ENCODE results near the gene FHOD1.

- TF ChIP-seq CTCF (IDR thresholded peaks at IDR 0.05; ENCODE audit: low read length) (no peak), EZH2 (IDR thresholded peaks at IDR 0.05; ENCODE audit: borderline replicate concordance, low read length) (no peak)
Measured at GRCh38 chr16:67233596-67233995, 13.7 kb downstream of the FHOD1 start.
